Occipital lobe (tissue), 2 donors: Measurements from ENCODE around the gene EXOC5. TPM values are rescaled to one million over a fixed set of nuclear protein-coding genes. Genes with fewer than 3 reads are reported as not detected.

ENCODE experiments used
- DNase-seq: peaks from one replicate; lab custom pipeline; 2025; lab: John Stamatoyannopoulos, UW
- total RNA-seq: library from RNA; depleted of rRNA; stranded (reverse); fragments of >200 nt; gene quantifications from one replicate; pipeline ENCODE4 v1.2.3, GENCODE V29; 2014

EXOC5 gene, protein sequence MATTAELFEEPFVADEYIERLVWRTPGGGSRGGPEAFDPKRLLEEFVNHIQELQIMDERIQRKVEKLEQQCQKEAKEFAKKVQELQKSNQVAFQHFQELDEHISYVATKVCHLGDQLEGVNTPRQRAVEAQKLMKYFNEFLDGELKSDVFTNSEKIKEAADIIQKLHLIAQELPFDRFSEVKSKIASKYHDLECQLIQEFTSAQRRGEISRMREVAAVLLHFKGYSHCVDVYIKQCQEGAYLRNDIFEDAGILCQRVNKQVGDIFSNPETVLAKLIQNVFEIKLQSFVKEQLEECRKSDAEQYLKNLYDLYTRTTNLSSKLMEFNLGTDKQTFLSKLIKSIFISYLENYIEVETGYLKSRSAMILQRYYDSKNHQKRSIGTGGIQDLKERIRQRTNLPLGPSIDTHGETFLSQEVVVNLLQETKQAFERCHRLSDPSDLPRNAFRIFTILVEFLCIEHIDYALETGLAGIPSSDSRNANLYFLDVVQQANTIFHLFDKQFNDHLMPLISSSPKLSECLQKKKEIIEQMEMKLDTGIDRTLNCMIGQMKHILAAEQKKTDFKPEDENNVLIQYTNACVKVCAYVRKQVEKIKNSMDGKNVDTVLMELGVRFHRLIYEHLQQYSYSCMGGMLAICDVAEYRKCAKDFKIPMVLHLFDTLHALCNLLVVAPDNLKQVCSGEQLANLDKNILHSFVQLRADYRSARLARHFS
- 141 TPM for total RNA-seq

DNA sequence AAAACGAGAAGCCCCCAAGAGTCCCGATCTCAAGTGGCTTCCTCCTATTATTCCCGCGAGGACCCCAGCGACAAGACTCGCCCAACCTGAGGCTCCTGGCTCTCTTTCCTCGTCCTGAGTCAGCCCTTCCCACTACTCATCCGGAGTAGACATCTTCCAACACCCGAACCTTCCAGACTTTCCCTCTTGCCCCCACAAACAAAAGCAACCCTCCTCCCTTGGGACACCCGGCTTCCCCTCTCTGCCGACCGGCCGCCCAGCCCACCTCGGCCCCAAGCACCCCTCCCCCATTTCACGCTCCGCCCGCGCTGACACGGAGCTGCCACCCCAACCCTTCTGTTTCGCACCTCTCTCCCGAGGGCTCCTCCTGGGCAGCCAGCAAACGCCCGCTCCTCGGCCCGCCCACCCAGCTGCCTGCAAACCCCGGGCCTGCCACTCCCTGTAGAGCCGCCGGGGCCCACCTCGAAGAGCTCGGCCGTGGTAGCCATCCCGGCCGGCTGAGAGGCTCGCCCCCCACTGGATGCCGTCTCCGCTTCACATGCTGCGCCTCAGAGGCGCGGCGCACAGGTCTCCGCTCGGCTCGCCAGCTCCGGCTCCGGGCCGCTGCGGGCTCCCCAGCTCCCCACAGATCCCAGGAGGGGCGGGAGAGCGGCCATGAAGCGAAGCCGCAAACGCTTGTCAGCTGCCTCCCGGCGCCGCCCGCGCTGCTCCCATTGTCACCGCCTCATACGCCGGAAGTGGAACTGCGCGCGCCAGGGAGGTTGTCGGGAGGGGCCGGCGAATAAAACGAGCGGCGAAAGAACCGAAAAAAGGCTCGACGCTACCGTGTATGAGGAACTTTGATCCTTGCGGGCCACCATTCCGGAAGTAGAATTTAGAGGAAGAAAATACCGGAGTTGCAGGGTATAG, at the start of gene EXOC5, which contains the start of gene AP5M1:
EXOC5 (minus strand) TSS at position 745 of the 909 bp plus-strand sequence; CDS start at position 488, 257 bp downstream.
AP5M1 (plus strand) TSS at position 811 of the 909 bp plus-strand sequence. CDS start 344 bp downstream, outside the sequence.
- DNase-seq, result peak; percentile 88

- DNase-seq, result peak; percentile 15
Observed at GRCh38 chr14:57317248-57317833, 48.6 kb upstream of the EXOC5 start.

DNA sequence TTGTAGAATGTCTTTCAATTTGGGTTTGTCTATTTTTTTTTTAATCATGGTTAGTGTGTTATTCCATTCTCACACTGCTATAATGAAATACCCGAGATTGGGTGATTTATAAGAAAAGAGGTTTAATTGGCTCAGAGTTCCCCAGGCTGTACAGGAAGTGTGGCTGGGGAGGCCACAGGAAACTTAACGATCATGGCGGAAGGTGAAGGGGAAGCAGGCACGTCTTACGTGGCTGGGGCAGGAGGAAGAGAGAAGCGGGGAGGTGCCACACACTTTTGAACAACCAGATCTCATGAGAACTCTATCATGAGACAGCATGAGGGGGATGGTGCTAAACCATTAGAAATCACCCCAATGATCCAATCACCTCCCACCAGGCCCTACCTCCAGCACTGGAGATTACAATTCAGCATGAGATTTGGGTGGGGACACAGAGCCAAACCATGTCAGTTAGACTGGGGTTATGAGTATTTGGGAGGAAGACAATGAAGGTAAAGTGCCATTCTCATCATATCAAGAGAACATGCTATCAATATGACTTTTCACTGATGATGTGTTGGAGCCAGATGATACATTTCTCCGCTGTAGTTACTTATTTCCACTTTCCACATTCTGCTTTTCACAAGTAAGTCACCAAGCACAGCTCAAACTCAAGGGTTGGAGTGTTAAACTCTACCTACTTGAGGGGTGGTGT, 45.8 kb upstream of the EXOC5 start:
- no peak for DNase-seq

GRCh38 chr14:57302883-57303282, 34.2 kb upstream of the EXOC5 start:
- no peak for DNase-seq

GRCh38 chr14:57299511-57299910, 30.8 kb upstream of the EXOC5 start:
- no peak for DNase-seq

GRCh38 chr14:57297852-57298251, 29.1 kb upstream of the EXOC5 start:
- no peak for DNase-seq

DNA sequence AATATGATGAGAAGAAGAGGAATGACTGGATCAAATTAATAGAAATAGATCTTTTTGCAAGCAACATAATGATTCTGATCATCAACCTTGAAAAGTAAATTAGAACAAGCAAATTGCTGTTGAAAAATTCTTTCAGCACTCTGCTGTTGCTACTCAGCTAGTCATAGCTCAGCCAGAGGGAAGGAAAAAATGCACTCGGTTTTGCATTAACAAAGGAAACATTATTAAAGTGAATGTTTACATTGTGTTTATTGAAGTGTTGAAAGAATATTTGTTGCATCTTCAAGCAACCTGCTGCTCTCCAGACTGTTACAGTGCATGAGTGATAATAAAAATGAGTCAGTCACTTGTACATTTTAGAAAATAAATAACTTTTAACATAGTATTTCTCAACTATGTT, 26.5 kb upstream of the EXOC5 start:
- DNase-seq, result no peak

GRCh38 chr14:57293866-57294837, 25.4 kb upstream of the EXOC5 start:
- DNase-seq, result no peak

- DNase-seq, result no peak
Observed at GRCh38 chr14:57291692-57292647, 23.3 kb upstream of the EXOC5 start.

DNA sequence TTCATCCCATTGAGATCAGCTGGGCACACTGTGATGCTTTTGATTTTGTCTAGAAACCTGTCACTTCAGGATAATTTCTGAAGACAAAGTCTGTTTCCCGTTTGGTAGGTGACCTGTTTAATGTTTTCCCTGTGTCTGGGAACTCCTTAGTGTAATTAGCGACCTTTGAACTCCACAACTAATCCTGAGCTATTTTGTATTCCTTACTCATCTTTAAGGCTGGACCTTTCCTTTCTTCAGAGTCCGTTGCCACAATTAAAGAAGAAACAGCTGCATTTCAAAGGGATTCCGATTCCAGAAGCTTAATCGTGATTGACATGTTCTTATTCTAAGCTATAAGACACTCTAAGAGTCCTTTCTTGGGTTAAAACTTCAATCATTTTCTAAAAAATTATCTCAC, 22.0 kb upstream of the EXOC5 start:
- no peak for DNase-seq

DNA sequence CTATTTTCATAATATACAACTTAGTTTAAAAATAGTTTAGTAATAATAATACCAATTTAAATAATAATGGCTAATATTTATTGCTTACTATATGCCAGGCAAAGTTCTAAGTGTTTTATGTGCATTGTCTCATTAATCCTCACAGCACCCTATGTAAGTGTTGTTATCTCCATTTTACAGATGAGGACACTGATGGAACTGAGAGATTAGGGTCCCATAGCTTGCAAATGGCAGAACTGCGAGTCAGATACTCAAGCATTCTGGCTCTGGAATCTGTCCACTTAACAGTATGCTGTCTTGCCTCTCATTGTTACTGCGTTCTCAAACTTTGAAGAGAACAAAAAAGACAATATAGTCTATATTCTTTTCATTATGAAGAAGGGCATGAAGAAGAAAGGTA, 19.0 kb upstream of the EXOC5 start:
- no peak for DNase-seq

- DNase-seq, result no peak
Observed at GRCh38 chr14:57277062-57277461, 8.4 kb upstream of the EXOC5 start.

- no peak for DNase-seq
Observed at GRCh38 chr14:57275023-57275664, 6.4 kb upstream of the EXOC5 start.

GRCh38 chr14:57274551-57274950, 5.8 kb upstream of the EXOC5 start:
- DNase-seq, result no peak

GRCh38 chr14:57273236-57273635, 4.5 kb upstream of the EXOC5 start:
- no peak for DNase-seq

GRCh38 chr14:57266065-57266464, 2.6 kb downstream of the EXOC5 start:
- DNase-seq, result no peak

DNA sequence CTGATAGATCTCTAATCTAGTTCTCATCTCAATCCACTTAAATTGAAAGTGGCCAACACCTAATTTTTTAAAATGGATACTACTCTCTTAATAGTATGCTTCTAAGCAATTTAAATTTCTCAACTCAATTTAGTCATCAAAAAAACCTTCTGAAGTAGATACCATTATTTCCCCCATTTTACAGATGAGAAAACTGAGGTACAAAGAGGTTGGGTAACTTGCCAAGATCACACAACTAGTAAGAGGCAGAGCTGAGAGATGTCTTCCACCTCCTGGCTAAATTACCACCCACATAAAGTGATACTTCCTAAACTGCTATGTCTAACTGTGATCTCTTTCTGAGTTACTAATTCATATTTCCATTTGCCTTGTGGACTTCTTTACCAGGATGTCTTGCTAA, 6.6 kb downstream of the EXOC5 start:
- DNase-seq, result no peak

- no peak for DNase-seq
Observed at GRCh38 chr14:57261604-57262003, 7.1 kb downstream of the EXOC5 start.
